K562 (cell line): Measurements from ENCODE around the gene OSCP1. TPM values are rescaled to one million over a fixed set of nuclear protein-coding genes. Genes with fewer than 3 reads are reported as not detected.

Source experiments
- ATAC-seq: fragments of 200-7000 bp; cut with Tn5 transposase; 3 replicates; pipeline ENCODE4 v1.9.1; 2020; ENCODE audit warnings: moderate library complexity
- BruUV-seq: library from RNA; stranded (reverse); fragments of 400-500 nt; replicated peaks from 2 replicates; lab custom pipeline; 2021; lab: Mats Ljungman, UMichigan
- CTCF ChIA-PET: fragments of 300-600 bp; formaldehyde crosslinking; extraction: SDS; loops from one replicate; lab custom pipeline; 2021; ENCODE audit warnings: low intra/inter-chr PET ratio; lab: Yijun Ruan, JAX
- POLR2A ChIA-PET: fragments of 300-600, 350-650 bp; sonication (Branson Sonifier 250); formaldehyde crosslinking; extraction: SDS; loops from one replicate; lab custom pipeline; 2021; ENCODE audit warnings: antibody characterized with exemption, inconsistent platforms; lab: Yijun Ruan, JAX
- DNase-seq, 4 experiments: peaks; one replicate each; pipeline versions ENCODE4 v3.0.0 to v3.0.0-alpha.2; 2011 to 2018; ENCODE audit warnings: low spot score in 3 of 4, mixed read lengths in 3 of 4; ENCODE audit errors: extremely low read depth in 1 of 4
- FAIRE-seq: peaks from 2 replicates; lab custom pipeline; 2011; peaks lifted over from hg19 to GRCh38; lab: Jason Lieb, UNC
- H2AFZ ChIP-seq: 2 replicates; pipeline ENCODE4 v1.6.0; 2011; ENCODE audit warnings: low read depth, low read length, control low read depth, inconsistent platforms
- H3K27ac ChIP-seq: fragments of 200-600 bp; 3 replicates; pipeline ENCODE4 v1.8.0; 2011; ENCODE audit warnings: low read depth, mild to moderate bottlenecking, control low read depth, inconsistent platforms, low read length, moderate library complexity, mixed read lengths; ENCODE audit errors: extremely low read depth
- H3K27me3 ChIP-seq, 2 experiments: fragments of 300-600 bp in 1 of 2; 2 replicates in 1 of 2; 3 replicates in 1 of 2; pipeline versions ENCODE4 v1.6.0 to v1.8.0; 2011; ENCODE audit warnings: inconsistent platforms in 2 of 2, low read length in 2 of 2, mild to moderate bottlenecking in 1 of 2, mixed read lengths in 1 of 2, moderate library complexity in 1 of 2; ENCODE audit not compliant: control insufficient read depth in 2 of 2, insufficient read depth in 2 of 2
- H3K36me3 ChIP-seq: fragments of 300-600 bp; 3 replicates; pipeline ENCODE4 v1.8.0; 2011; ENCODE audit warnings: mild to moderate bottlenecking, low read length, inconsistent platforms; ENCODE audit not compliant: control insufficient read depth, insufficient read depth
- H3K4me1 ChIP-seq, 2 experiments: fragments of 200-600 bp in 1 of 2; replicated peaks in 1 of 2; 2 replicates in 1 of 2; 3 replicates in 1 of 2; pipeline versions ENCODE4 v1.5.1 to v1.8.0; 2011; ENCODE audit warnings: inconsistent platforms in 2 of 2, low read length in 2 of 2, mild to moderate bottlenecking in 1 of 2, mixed read lengths in 1 of 2, moderate library complexity in 1 of 2; ENCODE audit not compliant: control insufficient read depth in 2 of 2, insufficient read depth in 2 of 2
- H3K4me2 ChIP-seq: 2 replicates; pipeline ENCODE4 v1.6.1; 2011; ENCODE audit warnings: low read length, control low read depth, inconsistent platforms, mixed read lengths; ENCODE audit not compliant: insufficient read depth
- H3K4me3 ChIP-seq: fragments of 200-600 bp; sonication (generic), shearing (Covaris generic); 2 replicates; pipeline ENCODE4 v1.5.1; 2016; ENCODE audit warnings: control low read depth, inconsistent platforms
- H3K79me2 ChIP-seq: fragments of 200-600 bp; 3 replicates; pipeline ENCODE4 v1.8.0; 2011; ENCODE audit warnings: low read length, inconsistent platforms; ENCODE audit not compliant: control insufficient read depth, insufficient read depth
- H3K9ac ChIP-seq, 2 experiments: 2 replicates each; pipeline versions ENCODE4 v1.6.0 to v1.6.1; 2011; ENCODE audit warnings: low read depth in 2 of 2, low read length in 2 of 2, control low read depth in 1 of 2, inconsistent platforms in 1 of 2, mild to moderate bottlenecking in 1 of 2, mixed read lengths in 1 of 2; ENCODE audit not compliant: insufficient read depth in 1 of 2
- H3K9me1 ChIP-seq: one replicate; pipeline ENCODE4 v1.6.0; 2011; ENCODE audit warnings: inconsistent platforms, mild to moderate bottlenecking, low read length, moderate library complexity; ENCODE audit not compliant: control insufficient read depth, insufficient read depth
- H3K9me3 ChIP-seq: replicated peaks from 2 replicates; pipeline ENCODE4 v1.5.1; 2011; ENCODE audit warnings: low read depth, low read length, inconsistent platforms; ENCODE audit not compliant: control insufficient read depth, insufficient read depth
- H4K20me1 ChIP-seq: replicated peaks from 2 replicates; pipeline ENCODE4 v1.6.1; 2011; ENCODE audit warnings: low read length, inconsistent platforms, mixed read lengths; ENCODE audit not compliant: control insufficient read depth, insufficient read depth
- CBFB ChIP-seq: sonication (generic); formaldehyde crosslinking; IDR thresholded peaks from 2 replicates; pipeline ENCODE4 v1.4.0; 2020; ENCODE audit warnings: mild to moderate bottlenecking, missing genetic modification reagents
- CCAR2 ChIP-seq: fragments of 200-400 bp; formaldehyde crosslinking; IDR thresholded peaks from 2 replicates; pipeline ENCODE4 v1.6.1; 2017; ENCODE audit warnings: mild to moderate bottlenecking, low read depth, low read length
- ETV1 ChIP-seq: fragments of 450-650 bp; conservative IDR thresholded peaks from 2 replicates; pipeline ENCODE4 v1.6.1; 2016; ENCODE audit warnings: missing genetic modification characterization, control low read depth, low read depth, missing compliant biosample characterization
- EZH2 ChIP-seq: IDR thresholded peaks from 2 replicates; pipeline ENCODE4 v1.6.1; 2012; ENCODE audit warnings: low read depth, mild to moderate bottlenecking, inconsistent platforms, low read length, borderline replicate concordance
- GATAD2B ChIP-seq: fragments of 450-650 bp; IDR thresholded peaks from 2 replicates; pipeline ENCODE4 v1.6.1; 2017; ENCODE audit warnings: mild to moderate bottlenecking, borderline replicate concordance
- HDGF ChIP-seq: fragments of 450-650 bp; IDR thresholded peaks from 2 replicates; pipeline ENCODE4 v1.6.1; 2016
- JUND ChIP-seq, 2 experiments: IDR thresholded peaks; 2 replicates in 1 of 2; 3 replicates in 1 of 2; pipeline ENCODE4 v1.6.1; 2011; ENCODE audit warnings: borderline replicate concordance in 2 of 2, low read depth in 2 of 2, low read length in 2 of 2, improper control_type of control experiment in 1 of 2, missing biosample characterization in 1 of 2, missing genetic modification characterization in 1 of 2, missing genetic modification reagents in 1 of 2
- KLF13 ChIP-seq: fragments of 450-650 bp; IDR thresholded peaks from 2 replicates; pipeline ENCODE4 v1.6.1; 2016; ENCODE audit warnings: missing genetic modification characterization, low read depth, mild to moderate bottlenecking, missing compliant biosample characterization, moderate library complexity, borderline replicate concordance
- RBBP5 ChIP-seq: fragments of 200-600 bp; sonication (generic); IDR thresholded peaks from 2 replicates; pipeline ENCODE4 v1.6.1; 2012; ENCODE audit warnings: borderline replicate concordance, mild to moderate bottlenecking, low read length, control low read depth, inconsistent platforms; ENCODE audit not compliant: insufficient read depth, poor library complexity, severe bottlenecking
- SMC3 ChIP-seq: conservative IDR thresholded peaks from 2 replicates; pipeline ENCODE4 v1.6.1; 2011; ENCODE audit warnings: low read depth, low read length, improper control_type of control experiment; ENCODE audit not compliant: insufficient read depth
- ZNF384 ChIP-seq: IDR thresholded peaks from 2 replicates; pipeline ENCODE4 v1.6.1; 2012; ENCODE audit warnings: low read depth, low read length, improper control_type of control experiment
- WGBS: fragments of 100-300 bp; shearing (Covaris generic); methylation state at CpG from one replicate; pipeline ENCODE4 v1.1.6; 2016; ENCODE audit warnings: low coverage, mixed read lengths; ENCODE audit not compliant: insufficient coverage; ENCODE audit errors: missing lambda C conversion rate; 5-methylcytosine and 5-hydroxymethylcytosine counted together
- in situ Hi-C: fragments of 300-500 bp; cut with MboI; formaldehyde crosslinking; loops from 4 replicates; pipeline ENCODE4 v1.15.0; 2018; ENCODE audit warnings: inconsistent platforms, mixed read lengths
- intact Hi-C: fragments of 100-400 bp; cut with micrococcal nuclease; formaldehyde crosslinking; loops from 2 replicates; pipeline ENCODE4 v1.14.2; 2022
- polyA plus RNA-seq, 8 experiments: library from polyadenylated mRNA; depleted of rRNA in 4 of 8; stranded (reverse) in 5 of 8; unstranded in 3 of 8; fragments of >200 nt; fragmentation: Nextera tagmentation in 2 of 8; fragmentation: Illumina TruSeq in 1 of 8; extraction: Ambion mirVana in 2 of 8; extraction: Trizol in 1 of 8; gene quantifications; 2 replicates each; pipeline versions ENCODE4 v1.2.1 to v1.2.3, GENCODE V29; 2011 to 2014; ENCODE audit warnings: inconsistent platforms in 1 of 8, missing spikeins in 1 of 8
- total RNA-seq, 7 experiments: library from RNA; depleted of rRNA in 6 of 7; stranded (reverse); fragments of >200 nt in 6 of 7; fragmentation: Illumina TruSeq in 2 of 7; extraction: Trizol in 2 of 7; gene quantifications; 2 replicates each; pipeline versions ENCODE4 v1.2.1 to v1.2.3, GENCODE V29; 2011 to 2021; ENCODE audit warnings: low replicate concordance in 1 of 7
- TF ChIP-seq, protein P1 (sequence below): fragments of 250-450 bp; sonication (Bioruptor Pico); IDR thresholded peaks from 2 replicates; pipeline ENCODE4 v1.9.0; 2021; ENCODE audit warnings: mild to moderate bottlenecking, inconsistent platforms

The OSCP1 gene
- total and polyA plus RNA-seq, 9 of the 15 experiments (the other 6 are each of a cell fraction or from before 2014, with no cell fraction given) = 0.15 to 0.40 (median 0.33) TPM; not detected in 5

DNA sequence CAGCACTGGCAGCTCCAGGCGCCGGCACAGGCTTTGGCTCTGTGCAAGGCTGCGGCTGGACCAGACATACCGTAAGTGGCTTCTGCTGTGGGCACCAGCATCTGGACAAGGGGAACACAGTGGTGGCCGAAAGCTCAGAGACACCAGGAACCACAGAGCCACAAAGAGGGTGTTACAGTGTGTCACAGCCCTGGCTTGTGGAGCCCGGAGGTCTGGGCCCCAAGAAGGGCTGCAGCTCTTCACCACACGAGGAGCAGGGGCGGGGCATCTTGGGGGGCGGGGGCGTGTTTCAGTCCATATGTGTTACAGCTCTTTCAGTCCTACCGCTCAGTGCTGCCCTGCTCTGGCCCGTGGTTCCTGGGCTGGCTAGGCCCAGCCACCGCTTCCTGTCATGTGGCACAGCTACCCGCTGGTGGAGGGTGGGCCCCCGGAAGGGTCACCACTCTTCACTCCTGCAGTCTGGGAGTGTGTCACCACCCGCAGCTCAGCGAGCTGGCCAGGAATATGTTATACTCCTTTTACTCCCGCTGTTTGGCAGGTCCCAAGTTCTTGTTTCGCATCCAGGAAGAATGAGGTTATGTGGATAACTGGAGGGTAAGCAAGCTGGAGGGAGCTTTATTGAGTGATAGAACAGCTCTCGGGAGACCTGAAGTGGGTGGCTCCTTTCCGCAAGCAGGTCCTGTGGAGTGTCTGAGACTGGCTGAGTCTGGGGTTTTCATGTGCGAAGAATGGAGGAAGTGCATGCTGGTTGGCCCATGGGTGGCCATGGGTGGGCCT, 49.2 kb downstream of the OSCP1 start (continued):
- peak; percentile 74; the same call in 1 of the 2 replicates for TF ChIP-seq KLF13 (tag)
- peak; percentile 58; the same call in 1 of the 2 replicates for TF ChIP-seq JUND (IDR thresholded peaks at IDR 0.05; ENCODE audit: borderline replicate concordance, low read depth, low read length)
- TF ChIP-seq JUND (tag; IDR thresholded peaks at IDR 0.05; ENCODE audit: borderline replicate concordance, low read depth, low read length) = peak; percentile 68; the same call in 1 of the 3 replicates
- TF ChIP-seq, all 486 proteins: peak for 100

DNA sequence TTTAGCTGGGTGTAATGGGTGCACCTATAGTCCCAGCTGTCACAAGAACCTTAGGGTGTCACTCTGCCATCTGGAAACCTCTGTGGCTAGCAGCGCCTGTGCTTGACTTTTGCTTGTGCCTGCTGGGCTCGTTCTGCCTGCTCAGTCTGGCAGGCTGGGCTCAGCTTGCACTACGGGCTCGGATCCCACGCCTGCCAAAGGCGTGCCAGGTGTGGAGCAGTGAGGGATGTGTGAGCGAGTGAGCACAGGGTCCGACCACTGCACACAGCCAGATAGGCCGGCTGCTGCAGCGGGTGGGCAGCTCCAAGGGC, 49.8 kb downstream of the OSCP1 start:
- FAIRE-seq (no peak), DNase-seq (no peak), ATAC-seq (no peak)
- Histone ChIP-seq H3K27me3 (no peaks in the 10 kb centered on the region), H3K9ac (peak overlapping the region; percentile 77 to 82), H3K79me2 (peaks cover 26% of the 10 kb centered on the region), H3K9me3 (no peaks in the 10 kb centered on the region), H3K36me3 (no peaks in the 10 kb centered on the region), H3K27ac (peak overlapping the region; percentile 87), H4K20me1 (no peaks in the 10 kb centered on the region), H3K4me1 (peaks cover 24 to 45% of the 10 kb centered on the region in 2 experiments), H3K4me3 (peak overlapping the region; percentile 49), H3K9me1 (no peaks in the 10 kb centered on the region), H3K4me2 (peak overlapping the region; percentile 89), H2AFZ (peak overlapping the region; percentile 95)
- BruUV-seq = no TSS peak
- ChIA-PET POLR2A (interaction anchor here (0.6 to 10.6 kb wide), 5 partner anchors 14 to 342 kb away, joined by 3 to 315 read pairs (median 6); partner anchors contain the start of gene STK40), CTCF (no interaction called here)
- in situ Hi-C loops = no loop called here
- intact Hi-C loops = no loop called here
- 79% methylated on average over 10 of the region's 10 CpGs for WGBS
- TF ChIP-seq, protein P1, sequence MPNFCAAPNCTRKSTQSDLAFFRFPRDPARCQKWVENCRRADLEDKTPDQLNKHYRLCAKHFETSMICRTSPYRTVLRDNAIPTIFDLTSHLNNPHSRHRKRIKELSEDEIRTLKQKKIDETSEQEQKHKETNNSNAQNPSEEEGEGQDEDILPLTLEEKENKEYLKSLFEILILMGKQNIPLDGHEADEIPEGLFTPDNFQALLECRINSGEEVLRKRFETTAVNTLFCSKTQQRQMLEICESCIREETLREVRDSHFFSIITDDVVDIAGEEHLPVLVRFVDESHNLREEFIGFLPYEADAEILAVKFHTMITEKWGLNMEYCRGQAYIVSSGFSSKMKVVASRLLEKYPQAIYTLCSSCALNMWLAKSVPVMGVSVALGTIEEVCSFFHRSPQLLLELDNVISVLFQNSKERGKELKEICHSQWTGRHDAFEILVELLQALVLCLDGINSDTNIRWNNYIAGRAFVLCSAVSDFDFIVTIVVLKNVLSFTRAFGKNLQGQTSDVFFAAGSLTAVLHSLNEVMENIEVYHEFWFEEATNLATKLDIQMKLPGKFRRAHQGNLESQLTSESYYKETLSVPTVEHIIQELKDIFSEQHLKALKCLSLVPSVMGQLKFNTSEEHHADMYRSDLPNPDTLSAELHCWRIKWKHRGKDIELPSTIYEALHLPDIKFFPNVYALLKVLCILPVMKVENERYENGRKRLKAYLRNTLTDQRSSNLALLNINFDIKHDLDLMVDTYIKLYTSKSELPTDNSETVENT (CRISPR knock-in tag) = 0 out of 2 replicates have a peak, but pooled peaks have one; percentile 25
- TF ChIP-seq SMC3 = 0 out of 2 replicates have a peak, but pooled peaks have one; percentile 3
- TF ChIP-seq CCAR2 = no peak
- no peak for TF ChIP-seq ETV1 (tag)
- no peak for TF ChIP-seq EZH2
- no peak for TF ChIP-seq RBBP5
- no peak for TF ChIP-seq HDGF
- TF ChIP-seq CBFB (CRISPR knock-in tag) = 0 out of 2 replicates have a peak, but pooled peaks have one; percentile 31
- TF ChIP-seq ZNF384 = 0 out of 2 replicates have a peak, but pooled peaks have one; percentile 1
- TF ChIP-seq GATAD2B = no peak
